Vagina (tissue), 2 donors: ENCODE measurements around the gene LPP. TPM values are rescaled to one million over a fixed set of nuclear protein-coding genes. Genes with fewer than 3 reads are reported as not detected.

Experiments used
- DNase-seq, 2 donors: peaks; one replicate each; pipeline ENCODE4 v3.0.0-alpha.2; 2017; ENCODE audit errors: extremely low spot score in 2 of 2
- H3K27ac ChIP-seq: fragments of 200-600 bp; sonication (generic); one replicate; pipeline ENCODE4 v1.5.1; 2019
- H3K27me3 ChIP-seq: fragments of 200-600 bp; sonication (generic); one replicate; pipeline ENCODE4 v1.5.1; 2019
- H3K36me3 ChIP-seq, 2 donors: fragments of 200-600 bp; sonication (generic); one replicate each; pipeline ENCODE4 v1.5.1; 2017 to 2019
- H3K4me1 ChIP-seq: fragments of 200-600 bp; sonication (generic); one replicate; pipeline ENCODE4 v1.5.1; 2019
- H3K4me3 ChIP-seq, 2 donors: fragments of 200-600 bp; sonication (generic); 1 replicate in 1 of 2; 2 replicates in 1 of 2; pipeline ENCODE4 v1.5.1; 2016 to 2019
- H3K9me3 ChIP-seq: fragments of 200-600 bp; sonication (generic); one replicate; pipeline ENCODE4 v1.5.1; 2019
- CTCF ChIP-seq, 3 experiments: fragments of 450-650 bp in 2 of 3; fragments of 200-600 bp in 1 of 3; sonication (generic) in 1 of 3; IDR thresholded peaks; one replicate each; pipeline ENCODE4 v1.5.1; 2017 to 2019; ENCODE audit warnings: antibody characterized with exemption in 3 of 3, mild to moderate bottlenecking in 2 of 3, moderate library complexity in 2 of 3
- POLR2A ChIP-seq, 2 donors: fragments of 450-650 bp; IDR thresholded peaks; one replicate each; pipeline ENCODE4 v1.6.1; 2017; ENCODE audit warnings: antibody characterized with exemption in 2 of 2, mild to moderate bottlenecking in 2 of 2, moderate library complexity in 2 of 2
- POLR2AphosphoS5 ChIP-seq, 2 donors: sonication (generic); formaldehyde crosslinking; IDR thresholded peaks; one replicate each; pipeline ENCODE4 v1.9.0; 2017; ENCODE audit warnings: antibody characterized with exemption in 2 of 2, mild to moderate bottlenecking in 2 of 2, low read depth in 1 of 2; ENCODE audit not compliant: insufficient read depth in 1 of 2
- intact Hi-C: fragments of 100-400 bp; cut with DNase I; formaldehyde crosslinking; loops from one replicate; pipeline ENCODE4 v1.15.1; 2023
- total RNA-seq: library from RNA; depleted of rRNA; stranded (reverse); fragments of >200 nt; gene quantifications from one replicate; pipeline ENCODE4 v1.2.3, GENCODE V29; 2016

The LPP gene
- total RNA-seq, 1 donor from 2014 or later: 248 TPM

GRCh38 chr3:188123170-188123905 lies 30.6 kb upstream of the LPP start:
- H3K27me3 ChIP-seq: no peaks in the 10 kb centered on the region
- intact Hi-C loops: no loop called here
- no peaks in the 10 kb centered on the region for H3K9me3 ChIP-seq
- H3K36me3 ChIP-seq: no peaks in the 10 kb centered on the region
- no peak overlapping the region for H3K27ac ChIP-seq
- no peak overlapping the region for H3K4me3 ChIP-seq
- TF ChIP-seq CTCF (IDR thresholded peaks at IDR 0.05): no peak
- TF ChIP-seq POLR2AphosphoS5 (IDR thresholded peaks at IDR 0.05; ENCODE audit: insufficient read depth in 1 of 2, low read depth in 1 of 2): no peak
- no peak for TF ChIP-seq POLR2A (IDR thresholded peaks at IDR 0.05)
- no peak for DNase-seq
- no peaks in the 10 kb centered on the region for H3K4me1 ChIP-seq

GRCh38 chr3:188124184-188124583 lies 29.8 kb upstream of the LPP start:
- Histone ChIP-seq H3K9me3 (no peaks in the 10 kb centered on the region), H3K27ac (no peak overlapping the region), H3K4me3 (no peak overlapping the region), H3K36me3 (no peaks in the 10 kb centered on the region), H3K4me1 (no peaks in the 10 kb centered on the region), H3K27me3 (no peaks in the 10 kb centered on the region)
- no peak for TF ChIP-seq CTCF (IDR thresholded peaks at IDR 0.05)
- no peak for TF ChIP-seq POLR2AphosphoS5 (IDR thresholded peaks at IDR 0.05; ENCODE audit: insufficient read depth in 1 of 2, low read depth in 1 of 2)
- no peak for TF ChIP-seq POLR2A (IDR thresholded peaks at IDR 0.05)
- no peak for DNase-seq
- intact Hi-C loops: no loop called here

- H3K4me3 ChIP-seq: no peak overlapping the region
- TF ChIP-seq CTCF (IDR thresholded peaks at IDR 0.05): no peak
- no peak for TF ChIP-seq POLR2A (IDR thresholded peaks at IDR 0.05)
- TF ChIP-seq POLR2AphosphoS5 (IDR thresholded peaks at IDR 0.05; ENCODE audit: insufficient read depth in 1 of 2, low read depth in 1 of 2): no peak
- no peak overlapping the region for H3K27ac ChIP-seq
Measured at GRCh38 chr3:188125076-188125475, 28.9 kb upstream of the LPP start.

GRCh38 chr3:188126276-188126675 lies 27.7 kb upstream of the LPP start:
- DNase-seq: no peak
- intact Hi-C loops: no loop called here
- no peaks in the 10 kb centered on the region for H3K4me1 ChIP-seq
- H3K36me3 ChIP-seq: no peaks in the 10 kb centered on the region
- H3K27me3 ChIP-seq: no peaks in the 10 kb centered on the region
- H3K4me3 ChIP-seq: no peak overlapping the region
- TF ChIP-seq CTCF (IDR thresholded peaks at IDR 0.05) (no peak), POLR2AphosphoS5 (IDR thresholded peaks at IDR 0.05; ENCODE audit: insufficient read depth in 1 of 2, low read depth in 1 of 2) (no peak), POLR2A (IDR thresholded peaks at IDR 0.05) (no peak)
- H3K27ac ChIP-seq: no peak overlapping the region
- H3K9me3 ChIP-seq: no peaks in the 10 kb centered on the region

More at GRCh38 chr3:188125076-188125475, 28.9 kb upstream of the LPP start:
- intact Hi-C loops: no loop called here
- Histone ChIP-seq H3K27me3 (no peaks in the 10 kb centered on the region), H3K4me1 (no peaks in the 10 kb centered on the region), H3K36me3 (no peaks in the 10 kb centered on the region), H3K9me3 (no peaks in the 10 kb centered on the region)
- DNase-seq: no peak

GRCh38 chr3:188126934-188127333 lies 27.0 kb upstream of the LPP start:
- Histone ChIP-seq H3K27ac (no peak overlapping the region), H3K4me1 (no peaks in the 10 kb centered on the region), H3K36me3 (no peaks in the 10 kb centered on the region), H3K9me3 (no peaks in the 10 kb centered on the region), H3K27me3 (no peaks in the 10 kb centered on the region), H3K4me3 (no peak overlapping the region)
- TF ChIP-seq CTCF (IDR thresholded peaks at IDR 0.05): no peak
- no peak for TF ChIP-seq POLR2A (IDR thresholded peaks at IDR 0.05)
- no peak for TF ChIP-seq POLR2AphosphoS5 (IDR thresholded peaks at IDR 0.05; ENCODE audit: insufficient read depth in 1 of 2, low read depth in 1 of 2)
- intact Hi-C loops: no loop called here
- no peak for DNase-seq
